BLaER1 (cell line): ENCODE measurements around the gene C3.
"Not testable (repeated sequence)": the region's sequence is repeated elsewhere in the genome, so short reads cannot be mapped to it uniquely, and the experiment has no call there.

ENCODE experiments used
- H3K27ac ChIP-seq: shearing (Covaris generic); formaldehyde crosslinking; 2 replicates; pipeline ENCODE4 v1.8.1; 2022
- H3K27me3 ChIP-seq: shearing (Covaris generic); formaldehyde crosslinking; 2 replicates; pipeline ENCODE4 v1.8.1; 2022
- H3K36me3 ChIP-seq: shearing (Covaris generic); formaldehyde crosslinking; 2 replicates; pipeline ENCODE4 v1.8.1; 2022
- H3K4me1 ChIP-seq: shearing (Covaris generic); formaldehyde crosslinking; 2 replicates; pipeline ENCODE4 v1.8.1; 2022
- H3K4me2 ChIP-seq: shearing (Covaris generic); formaldehyde crosslinking; 2 replicates; pipeline ENCODE4 v1.8.1; 2022
- H3K4me3 ChIP-seq: shearing (Covaris generic); formaldehyde crosslinking; 2 replicates; pipeline ENCODE4 v1.8.1; 2022
- H3K9ac ChIP-seq: shearing (Covaris generic); formaldehyde crosslinking; 2 replicates; pipeline ENCODE4 v1.8.1; 2022
- H3K9me3 ChIP-seq: shearing (Covaris generic); formaldehyde crosslinking; 2 replicates; pipeline ENCODE4 v1.8.1; 2022
- H4K20me1 ChIP-seq: shearing (Covaris generic); formaldehyde crosslinking; 2 replicates; pipeline ENCODE4 v1.8.1; 2022
- Cebpa-rat ChIP-seq: shearing (Covaris generic); IDR thresholded peaks from 2 replicates; pipeline ENCODE4 v1.8.1; 2022

C3 gene

DNA sequence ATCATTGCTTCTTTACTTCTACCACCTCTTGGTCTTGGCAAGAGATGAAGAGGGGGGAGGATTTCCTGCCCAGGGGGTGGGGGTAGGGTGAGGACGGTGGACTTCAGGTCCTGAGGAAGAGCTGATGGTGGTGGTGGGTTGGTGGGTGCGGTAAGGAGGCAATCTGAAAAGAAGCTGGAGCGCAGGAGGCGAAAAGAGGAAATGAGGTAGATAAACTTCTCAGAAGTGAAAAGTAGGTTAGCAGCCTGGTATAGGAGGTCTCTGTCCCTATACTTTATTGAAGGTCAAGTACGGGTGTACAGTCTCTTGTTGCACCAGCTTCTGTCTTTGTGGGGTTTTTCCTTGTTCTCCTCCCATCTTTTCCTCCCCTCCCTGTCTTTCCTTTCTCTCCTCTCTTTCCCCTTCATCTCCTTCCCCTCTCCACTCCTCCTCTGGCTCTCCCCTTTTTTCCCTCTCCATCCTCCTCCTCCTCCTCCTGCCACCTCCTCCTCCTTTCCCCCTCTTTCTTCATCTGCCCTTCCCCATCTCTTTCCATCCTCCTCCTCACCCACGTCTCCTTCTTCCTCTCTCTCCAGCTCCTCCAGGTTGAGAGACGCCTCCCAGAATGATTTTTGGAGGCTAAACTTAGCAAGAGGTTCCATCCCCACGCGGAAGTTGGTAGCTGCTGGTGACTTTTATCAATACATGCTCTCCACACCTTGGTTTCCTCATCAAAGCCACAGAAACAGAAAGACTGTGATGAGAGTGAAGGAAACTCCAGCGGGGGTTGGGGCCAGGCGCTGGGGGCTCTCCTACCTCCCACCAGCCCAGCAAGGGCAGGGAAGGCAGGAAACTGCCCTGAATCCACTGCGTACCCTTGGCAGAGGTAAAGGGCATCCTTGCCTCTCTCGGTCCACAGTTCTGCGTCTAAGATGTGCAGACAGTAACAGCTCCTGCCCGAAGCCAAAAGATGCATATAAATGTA lies 65.8 kb downstream of the C3 start:
- H4K20me1 ChIP-seq: no peaks in the 10 kb centered on the region
- H3K9me3 ChIP-seq: no peaks in the 10 kb centered on the region
- H3K4me2 ChIP-seq: peak overlapping the region; percentile 45
- peaks cover 14% of the 10 kb centered on the region for H3K4me1 ChIP-seq
- no peak overlapping the region for H3K27ac ChIP-seq
- H3K36me3 ChIP-seq: no peaks in the 10 kb centered on the region
- H3K9ac ChIP-seq: no peak overlapping the region
- H3K27me3 ChIP-seq: no peaks in the 10 kb centered on the region
- H3K4me3 ChIP-seq: no peak overlapping the region
- no peak for TF ChIP-seq Cebpa-rat

DNA sequence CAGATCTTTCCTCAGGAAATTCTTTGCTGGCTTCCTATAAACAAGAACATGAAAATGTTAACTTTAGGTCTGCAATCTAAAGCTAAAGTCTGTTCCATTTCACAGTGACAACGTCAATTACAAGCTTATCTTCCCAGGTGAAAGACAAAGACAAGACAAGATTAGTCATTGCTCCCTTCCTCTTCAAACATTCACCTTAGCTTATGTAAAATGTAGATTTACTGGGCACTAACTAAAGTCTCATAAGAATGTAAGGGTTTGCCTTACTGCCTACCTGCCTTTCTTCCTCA lies 67.7 kb downstream of the C3 start:
- Histone ChIP-seq H3K9ac (no peak overlapping the region), H3K36me3 (no peaks in the 10 kb centered on the region), H3K4me2 (no peak overlapping the region), H3K4me3 (no peak overlapping the region), H3K27ac (no peak overlapping the region), H3K27me3 (no peaks in the 10 kb centered on the region), H4K20me1 (no peaks in the 10 kb centered on the region), H3K9me3 (no peaks in the 10 kb centered on the region), H3K4me1 (peaks cover 30% of the 10 kb centered on the region)
- no peak for TF ChIP-seq Cebpa-rat

DNA sequence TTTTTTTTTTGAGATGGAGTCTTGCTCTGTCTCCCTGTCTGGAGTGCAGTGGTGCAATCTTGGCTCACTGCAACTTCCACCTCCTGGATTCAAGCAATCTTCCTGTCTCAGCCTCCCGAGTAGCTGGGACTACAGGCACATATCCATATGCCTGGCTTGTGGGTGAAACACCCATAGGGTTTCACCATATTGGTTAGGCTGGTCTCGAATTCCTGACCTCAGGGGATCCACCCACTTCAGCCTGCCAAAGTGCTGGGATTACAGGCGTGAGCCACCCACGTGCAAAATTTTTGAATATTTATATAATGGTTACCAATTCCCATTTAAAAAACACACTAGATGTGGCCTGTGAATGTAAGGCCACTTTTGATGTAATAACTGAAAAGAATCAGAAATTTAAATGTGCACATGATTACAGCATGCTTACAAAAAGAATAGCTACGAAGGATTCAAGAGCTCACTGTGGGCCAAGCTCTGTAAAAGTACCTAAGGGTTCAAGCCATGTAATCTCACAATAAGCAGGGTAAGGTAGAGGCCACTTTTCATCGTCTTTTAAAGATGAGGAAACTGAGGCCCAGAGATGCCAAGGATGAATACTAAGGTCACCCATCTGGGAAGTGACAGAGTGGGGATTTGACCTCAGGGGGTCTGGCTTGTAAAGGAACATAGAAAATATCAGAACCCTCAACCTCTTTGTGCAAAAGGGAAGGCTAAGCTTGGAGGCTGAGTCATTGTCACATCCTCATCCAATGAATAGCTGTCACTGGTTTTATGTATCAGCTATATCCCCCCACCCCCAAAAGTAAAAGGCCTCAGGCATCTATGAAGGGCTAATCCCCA lies 68.3 kb downstream of the C3 start:
- H3K36me3 ChIP-seq: no peaks in the 10 kb centered on the region
- H3K4me2 ChIP-seq: no peak overlapping the region
- no peak overlapping the region for H3K4me3 ChIP-seq
- no peaks in the 10 kb centered on the region for H3K27me3 ChIP-seq
- no peak overlapping the region for H3K27ac ChIP-seq
- H4K20me1 ChIP-seq: no peaks in the 10 kb centered on the region
- H3K9me3 ChIP-seq: no peaks in the 10 kb centered on the region
- peaks cover 30% of the 10 kb centered on the region for H3K4me1 ChIP-seq
- H3K9ac ChIP-seq: no peak overlapping the region
- TF ChIP-seq Cebpa-rat: no peak

DNA sequence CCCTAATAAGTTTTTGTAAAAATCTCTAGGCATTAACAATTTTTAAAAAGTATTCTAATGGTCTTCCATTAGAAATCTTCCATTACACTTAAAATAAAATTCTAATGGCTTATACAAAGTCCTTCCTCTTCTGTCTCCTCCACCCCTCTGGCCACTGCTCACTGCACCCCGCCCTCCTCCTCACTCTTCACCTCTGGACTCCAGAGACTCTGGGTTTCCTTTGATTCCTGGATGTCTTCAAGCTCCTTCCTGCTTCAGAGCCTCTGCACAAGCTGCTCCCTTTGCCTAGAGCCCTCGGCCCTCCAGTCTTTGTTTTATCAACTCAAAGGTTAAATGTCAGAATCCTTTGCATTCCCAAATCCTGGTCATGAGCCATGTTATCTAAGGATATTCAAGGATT lies 71.3 kb downstream of the C3 start:
- H3K4me2 ChIP-seq: peak overlapping the region; percentile 39
- peaks cover 20% of the 10 kb centered on the region for H3K4me1 ChIP-seq
- no peak for TF ChIP-seq Cebpa-rat
- no peaks in the 10 kb centered on the region for H3K36me3 ChIP-seq
- H4K20me1 ChIP-seq: no peaks in the 10 kb centered on the region
- H3K9me3 ChIP-seq: no peaks in the 10 kb centered on the region
- no peak overlapping the region for H3K9ac ChIP-seq
- H3K27me3 ChIP-seq: no peaks in the 10 kb centered on the region
- H3K27ac ChIP-seq: no peak overlapping the region
- no peak overlapping the region for H3K4me3 ChIP-seq

DNA sequence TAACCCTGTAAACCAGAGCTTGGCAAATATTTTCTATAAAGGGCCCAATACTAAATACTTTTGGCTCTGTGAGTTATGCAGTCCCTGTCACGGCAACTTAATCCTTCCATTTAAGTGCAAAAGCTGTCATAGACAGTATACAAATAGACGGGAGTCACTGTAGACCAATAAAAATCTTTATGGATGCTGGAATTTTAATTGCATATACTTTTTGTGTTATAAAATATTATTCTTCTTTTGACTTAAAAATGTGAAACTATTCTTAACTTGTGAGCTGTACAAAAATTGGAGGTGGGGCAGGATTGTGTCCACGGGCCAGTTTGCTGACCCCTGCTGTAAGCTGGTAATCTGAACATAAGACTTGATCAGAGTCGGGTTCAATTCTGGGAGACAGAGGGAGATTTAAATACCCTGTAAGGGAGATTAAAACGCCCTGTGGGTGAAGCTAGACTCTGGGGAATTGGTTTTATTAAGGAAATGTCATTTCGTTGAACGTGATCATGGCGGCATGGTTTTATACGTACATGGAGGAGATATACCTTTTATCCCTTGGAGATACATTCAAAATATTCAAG lies 72.2 kb downstream of the C3 start:
- no peak for TF ChIP-seq Cebpa-rat
- H3K4me2 ChIP-seq: peak overlapping the region; percentile 39; the same call in 1 of the 2 replicates
- H3K27ac ChIP-seq: no peak overlapping the region
- no peaks in the 10 kb centered on the region for H3K36me3 ChIP-seq
- H4K20me1 ChIP-seq: no peaks in the 10 kb centered on the region
- no peaks in the 10 kb centered on the region for H3K27me3 ChIP-seq
- H3K9ac ChIP-seq: no peak overlapping the region
- peaks cover 16% of the 10 kb centered on the region for H3K4me1 ChIP-seq
- H3K4me3 ChIP-seq: no peak overlapping the region
- no peaks in the 10 kb centered on the region for H3K9me3 ChIP-seq

DNA sequence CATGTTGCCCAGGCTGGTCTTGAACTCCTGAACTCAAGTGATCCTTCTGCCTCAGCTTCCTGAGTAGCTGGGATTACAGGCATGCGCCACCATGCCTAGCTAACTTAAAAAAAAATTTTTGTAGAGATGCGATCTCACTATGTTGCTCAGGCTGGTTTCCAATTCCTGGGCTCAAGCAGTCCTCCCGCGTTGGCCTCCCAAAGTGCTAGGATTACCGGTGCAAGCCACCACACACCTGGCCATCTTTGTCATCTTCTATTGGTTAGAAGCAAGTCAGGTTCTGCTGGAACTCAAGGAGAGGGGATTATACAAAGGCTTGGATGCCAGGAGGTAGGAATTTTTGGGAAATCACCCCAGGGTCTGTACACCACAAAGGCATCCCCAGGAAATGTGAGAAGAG lies 75.7 kb downstream of the C3 start:
- Histone ChIP-seq H3K36me3 (no peaks in the 10 kb centered on the region), H3K27me3 (no peaks in the 10 kb centered on the region), H3K27ac (no peak overlapping the region), H4K20me1 (no peaks in the 10 kb centered on the region), H3K4me3 (no peak overlapping the region), H3K4me2 (no peak overlapping the region), H3K9me3 (no peaks in the 10 kb centered on the region), H3K9ac (no peak overlapping the region), H3K4me1 (peaks cover 40% of the 10 kb centered on the region)
- TF ChIP-seq Cebpa-rat: no peak

DNA sequence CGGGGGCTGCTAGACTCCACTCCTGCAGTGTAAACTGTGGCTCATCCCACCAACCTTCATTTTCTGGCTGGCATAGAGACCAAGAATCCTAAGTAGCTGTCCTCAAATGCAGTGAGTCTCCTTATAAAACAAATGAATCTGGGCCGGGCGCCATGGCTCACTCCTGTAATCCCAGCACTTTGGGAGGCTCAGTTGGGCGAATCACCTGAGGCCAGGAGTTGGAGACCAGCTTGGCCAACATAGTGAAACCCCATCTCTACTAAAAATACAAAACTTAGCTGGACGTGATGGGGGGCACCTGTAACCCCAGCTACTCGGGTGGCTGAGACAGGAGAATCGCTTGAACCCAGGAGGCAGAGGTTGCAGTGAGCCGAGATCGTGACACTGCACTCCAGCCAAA lies 80.1 kb downstream of the C3 start:
- not testable (repeated sequence) for H3K4me2 ChIP-seq, H3K9me3 ChIP-seq, H3K27me3 ChIP-seq, H3K27ac ChIP-seq, H3K4me3 ChIP-seq, H4K20me1 ChIP-seq, H3K36me3 ChIP-seq, H3K9ac ChIP-seq
- H3K4me1 ChIP-seq: peaks cover 25% of the 10 kb centered on the region

DNA sequence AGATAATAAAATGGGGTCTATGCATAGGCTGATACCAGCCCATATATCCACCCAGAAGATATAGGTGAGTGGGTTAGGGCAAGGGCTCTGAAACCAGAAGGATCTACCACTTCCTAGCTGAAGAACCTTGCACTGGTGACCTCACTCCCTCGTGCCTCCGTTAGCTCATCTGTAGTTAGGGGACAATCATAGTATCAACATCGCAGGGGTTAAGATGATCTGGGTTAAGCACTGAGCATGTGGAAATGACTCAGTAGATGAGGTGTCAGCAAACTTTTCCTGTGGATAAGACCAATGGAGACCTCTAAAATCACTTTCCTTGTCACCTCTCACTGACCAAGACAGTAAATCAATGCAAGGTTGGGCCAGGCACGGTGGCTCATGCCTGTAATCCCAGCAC lies 81.0 kb downstream of the C3 start:
- Histone ChIP-seq H3K27me3 (no peaks in the 10 kb centered on the region), H3K9ac (no peak overlapping the region), H3K4me3 (no peak overlapping the region), H3K36me3 (no peaks in the 10 kb centered on the region), H3K4me2 (no peak overlapping the region), H3K27ac (no peak overlapping the region), H3K9me3 (no peaks in the 10 kb centered on the region), H4K20me1 (no peaks in the 10 kb centered on the region), H3K4me1 (peaks cover 25% of the 10 kb centered on the region)
- no peak for TF ChIP-seq Cebpa-rat

DNA sequence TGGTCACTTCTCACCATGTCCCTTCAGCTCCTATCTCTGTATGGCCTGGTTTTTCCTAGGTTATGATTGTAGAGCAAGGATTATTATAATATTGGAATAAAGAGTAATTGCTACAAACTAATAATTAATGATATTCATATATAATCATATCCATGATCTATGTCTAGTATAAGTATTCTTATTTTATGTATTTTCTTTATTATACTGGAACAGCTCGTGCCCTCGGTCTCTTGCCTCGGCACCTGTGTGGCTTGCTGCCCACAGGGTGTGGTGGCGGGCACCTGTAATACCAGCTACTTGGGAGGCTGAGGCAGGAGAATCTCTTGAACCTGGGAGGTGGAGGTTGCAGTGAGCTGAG lies 87.0 kb downstream of the C3 start:
- H3K4me1 ChIP-seq: peaks cover 13% of the 10 kb centered on the region
- H3K36me3 ChIP-seq, H3K27me3 ChIP-seq, H3K4me2 ChIP-seq, H3K9ac ChIP-seq, H3K4me3 ChIP-seq, H3K27ac ChIP-seq, H3K9me3 ChIP-seq, H4K20me1 ChIP-seq: not testable (repeated sequence)

DNA sequence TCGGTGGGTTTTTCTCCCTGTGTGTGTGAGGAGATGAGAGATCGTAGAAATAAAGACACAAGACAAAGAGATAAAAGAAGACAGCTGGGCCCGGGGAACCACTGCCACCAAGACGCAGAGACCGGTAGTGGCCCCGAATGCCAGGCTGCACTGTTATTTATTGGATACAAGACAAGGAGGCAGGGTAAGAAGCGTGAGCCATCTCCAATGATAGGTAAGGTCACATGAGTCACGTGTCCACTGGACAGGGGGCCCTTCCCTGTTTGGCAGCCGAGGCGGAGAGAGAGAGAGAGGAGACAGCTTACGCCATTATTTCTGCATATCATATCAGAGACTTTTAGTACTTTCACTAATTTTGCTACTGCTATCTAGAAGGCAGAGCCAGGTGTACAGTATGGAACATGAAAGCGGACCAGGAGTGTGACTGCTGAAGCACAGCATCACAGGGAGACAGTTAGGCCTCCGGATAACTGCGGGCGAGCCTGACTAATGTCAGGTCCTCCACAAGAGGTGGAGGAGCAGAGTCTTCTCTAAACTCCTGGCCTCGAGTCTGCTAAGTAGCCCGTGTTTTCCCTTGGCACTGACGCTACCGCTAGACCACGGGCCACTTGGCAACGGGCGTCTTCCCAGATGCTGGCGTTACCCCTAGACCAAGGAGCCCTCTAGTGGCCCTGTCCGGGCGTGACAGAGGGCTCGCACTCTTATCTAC lies 87.5 kb downstream of the C3 start:
- not testable (repeated sequence) for H3K36me3 ChIP-seq, H3K9me3 ChIP-seq, H4K20me1 ChIP-seq, H3K27ac ChIP-seq, H3K9ac ChIP-seq, H3K27me3 ChIP-seq, H3K4me3 ChIP-seq
- Histone ChIP-seq H3K4me1 (peaks cover 13% of the 10 kb centered on the region), H3K4me2 (peak overlapping the region; percentile 29)
